ENCODE data around the gene LOXL4. TPM values are rescaled to one million over a fixed set of nuclear protein-coding genes. Genes with fewer than 3 reads are reported as not detected.

The LOXL4 gene
- total and polyA plus RNA-seq, 2 experiments from 2014 or later, result 32.7 to 34.4 TPM

DNA sequence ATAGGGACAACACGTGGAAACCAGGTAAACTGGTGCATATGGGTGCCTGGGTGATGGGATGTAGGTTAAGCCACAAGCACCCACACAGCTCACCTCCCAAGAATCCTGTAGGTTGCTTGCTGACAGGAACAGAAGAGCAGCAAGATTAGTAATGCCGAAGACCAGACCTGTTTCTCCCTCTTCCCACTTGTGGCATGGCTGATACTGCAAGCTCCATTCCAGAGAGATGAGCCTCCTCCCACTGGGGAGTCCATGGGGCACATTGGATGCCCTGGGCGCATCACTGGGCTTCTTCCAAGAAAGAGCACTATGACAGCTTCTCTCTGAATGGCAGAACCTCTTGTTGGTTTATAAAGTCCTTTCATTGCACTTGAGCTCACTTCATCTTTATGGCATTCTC is 44.4 kb upstream of the LOXL4 start:
- Histone ChIP-seq H3K4me2 (no peak overlapping the region), H3K4me3 (no peak overlapping the region), H3K9me2 (replicated peaks; ENCODE audit: insufficient read depth) (no peaks in the 10 kb centered on the region), H4K20me1 (ENCODE audit: insufficient read depth, poor library complexity, severe bottlenecking) (no peaks in the 10 kb centered on the region), H3K9me3 (ENCODE audit: low read depth) (no peaks in the 10 kb centered on the region), H3K4me1 (ENCODE audit: insufficient read depth) (peaks cover 10% of the 10 kb centered on the region), H3K27me3 (no peaks in the 10 kb centered on the region), H3K36me3 (replicated peaks; ENCODE audit: insufficient read depth, low read depth) (no peaks in the 10 kb centered on the region), H2AFZ (no peak overlapping the region), H3K27ac (no peak overlapping the region), H3K79me2 (no peaks in the 10 kb centered on the region)
- TF ChIP-seq CTCF (IDR thresholded peaks at IDR 0.05; ENCODE audit: poor library complexity) (no peak), EZH2phosphoT487 (IDR thresholded peaks at IDR 0.05; ENCODE audit: low read depth, severe bottlenecking, unreplicated experiment) (no peak), EZH2 (IDR thresholded peaks at IDR 0.05; ENCODE audit: borderline replicate concordance) (no peak)
- 55% methylated on average over 3 of the region's 3 CpGs for WGBS (ENCODE audit: low lambda C conversion rate, missing lambda C conversion rate)
- DNase-seq (ENCODE audit: low spot score), result no peak

DNA sequence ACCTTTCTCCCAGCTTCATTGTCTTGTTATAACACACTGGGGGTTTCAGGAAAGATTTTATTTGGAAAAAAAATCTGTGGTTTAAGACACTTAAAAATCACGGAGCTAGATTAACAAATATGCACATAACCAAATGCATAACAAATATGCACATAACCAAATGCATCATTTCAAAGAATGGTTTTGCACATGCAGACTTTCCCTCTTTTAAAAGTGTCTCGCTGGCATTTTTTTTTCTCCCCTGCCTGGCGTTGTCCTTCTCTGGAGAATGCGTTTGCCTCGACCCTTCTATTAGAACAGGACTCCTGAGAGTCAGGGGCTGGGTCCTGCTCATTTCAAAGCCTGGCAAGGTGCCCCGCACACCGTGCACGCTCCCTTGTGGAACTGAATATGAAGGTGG is 42.7 kb upstream of the LOXL4 start:
- Histone ChIP-seq H3K27ac (no peak overlapping the region), H4K20me1 (ENCODE audit: insufficient read depth, poor library complexity, severe bottlenecking) (no peaks in the 10 kb centered on the region), H2AFZ (no peak overlapping the region), H3K9me2 (replicated peaks; ENCODE audit: insufficient read depth) (no peaks in the 10 kb centered on the region), H3K79me2 (no peaks in the 10 kb centered on the region), H3K36me3 (replicated peaks; ENCODE audit: insufficient read depth, low read depth) (no peaks in the 10 kb centered on the region), H3K9me3 (ENCODE audit: low read depth) (no peaks in the 10 kb centered on the region), H3K4me3 (no peak overlapping the region), H3K4me2 (no peak overlapping the region), H3K4me1 (ENCODE audit: insufficient read depth) (peaks cover 10% of the 10 kb centered on the region), H3K27me3 (no peaks in the 10 kb centered on the region)
- no peak for TF ChIP-seq EZH2phosphoT487 (IDR thresholded peaks at IDR 0.05; ENCODE audit: low read depth, severe bottlenecking, unreplicated experiment)
- no peak for TF ChIP-seq EZH2 (IDR thresholded peaks at IDR 0.05; ENCODE audit: borderline replicate concordance)
- TF ChIP-seq CTCF (IDR thresholded peaks at IDR 0.05; ENCODE audit: poor library complexity), result no peak
- no peak for DNase-seq (ENCODE audit: low spot score)
- 87% methylated on average over 8 of the region's 8 CpGs for WGBS (ENCODE audit: low lambda C conversion rate, missing lambda C conversion rate)

- H3K27me3 ChIP-seq, result no peaks in the 10 kb centered on the region
- peak; percentile 88 for DNase-seq (ENCODE audit: low spot score)
- no peaks in the 10 kb centered on the region for H4K20me1 ChIP-seq (ENCODE audit: insufficient read depth, poor library complexity, severe bottlenecking)
- peak overlapping the region; percentile 66 for H3K27ac ChIP-seq
- TF ChIP-seq EZH2phosphoT487 (IDR thresholded peaks at IDR 0.05; ENCODE audit: low read depth, severe bottlenecking, unreplicated experiment) (no peak), CTCF (IDR thresholded peaks at IDR 0.05; ENCODE audit: poor library complexity) (peak; percentile 90)
- no peaks in the 10 kb centered on the region for H3K9me2 ChIP-seq (replicated peaks; ENCODE audit: insufficient read depth)
- no peaks in the 10 kb centered on the region for H3K9me3 ChIP-seq (ENCODE audit: low read depth)
- peak overlapping the region; percentile 68 for H3K4me2 ChIP-seq
- H3K79me2 ChIP-seq, result no peaks in the 10 kb centered on the region
- H3K4me1 ChIP-seq (ENCODE audit: insufficient read depth), result peaks cover 10% of the 10 kb centered on the region
- H2AFZ ChIP-seq, result peak overlapping the region; percentile 10
- 18% methylated on average over 20 of the region's 21 CpGs for WGBS (ENCODE audit: low lambda C conversion rate, missing lambda C conversion rate)
- no peak overlapping the region for H3K4me3 ChIP-seq
- no peaks in the 10 kb centered on the region for H3K36me3 ChIP-seq (replicated peaks; ENCODE audit: insufficient read depth, low read depth)
Observed at GRCh38 chr10:98309366-98310355, 41.7 kb upstream of the LOXL4 start.

Data from hepatocyte (in vitro differentiated cells).